Breast epithelium (tissue), 4 donors: ENCODE measurements around the gene RAB7B. TPM values are rescaled to one million over a fixed set of nuclear protein-coding genes. Genes with fewer than 3 reads are reported as not detected.

Source experiments
- DNase-seq, 2 donors: peaks; one replicate each; pipeline ENCODE4 v3.0.0-alpha.2; 2019; ENCODE audit warnings: low spot score in 2 of 2
- H3K27ac ChIP-seq, 2 donors: fragments of 200-600 bp; sonication (generic) in 1 of 2; one replicate each; pipeline ENCODE4 v1.5.1; 2016 to 2019; ENCODE audit warnings: mild to moderate bottlenecking in 1 of 2
- H3K27me3 ChIP-seq, 2 donors: fragments of 200-600 bp; sonication (generic) in 1 of 2; one replicate each; pipeline versions ENCODE4 v1.5.1 to v1.6.0; 2017 to 2019; ENCODE audit warnings: control low read depth in 1 of 2, mild to moderate bottlenecking in 1 of 2
- H3K36me3 ChIP-seq: fragments of 200-600 bp; one replicate; pipeline ENCODE4 v1.5.1; 2019
- H3K4me1 ChIP-seq, 2 donors: fragments of 200-600 bp; sonication (generic); one replicate each; pipeline ENCODE4 v1.5.1; 2016 to 2019; ENCODE audit warnings: control low read depth in 1 of 2
- H3K4me3 ChIP-seq, 3 donors: fragments of 200-600 bp; sonication (generic); 1 replicate in 2 of 3; 2 replicates in 1 of 3; pipeline ENCODE4 v1.5.1; 2016 to 2019; ENCODE audit warnings: mild to moderate bottlenecking in 3 of 3, moderate library complexity in 2 of 3
- H3K9me3 ChIP-seq, 2 donors: fragments of 200-600 bp; sonication (generic) in 1 of 2; one replicate each; pipeline ENCODE4 v1.5.1; 2016 to 2019; ENCODE audit warnings: control low read depth in 1 of 2
- CTCF ChIP-seq, 3 donors: fragments of 450-650 bp; IDR thresholded peaks; one replicate each; pipeline ENCODE4 v1.5.1; 2016 to 2017; ENCODE audit warnings: antibody characterized with exemption in 3 of 3, mild to moderate bottlenecking in 3 of 3, moderate library complexity in 3 of 3
- POLR2A ChIP-seq: fragments of 450-650 bp; IDR thresholded peaks from one replicate; pipeline ENCODE4 v1.6.1; 2016; ENCODE audit warnings: antibody characterized with exemption, mild to moderate bottlenecking, moderate library complexity
- POLR2AphosphoS5 ChIP-seq, 3 donors: sonication (generic); formaldehyde crosslinking; IDR thresholded peaks; one replicate each; pipeline ENCODE4 v1.6.1; 2017; ENCODE audit warnings: antibody characterized with exemption in 3 of 3
- intact Hi-C: fragments of 100-400 bp; cut with DNase I; formaldehyde crosslinking; loops from one replicate; pipeline ENCODE4 v1.15.1; 2023; ENCODE audit warnings: low total_unique reads
- total RNA-seq, 3 donors: library from RNA; depleted of rRNA; stranded (reverse); fragments of >200 nt; gene quantifications; one replicate each; pipeline ENCODE4 v1.1.0, GENCODE V29; 2016

RAB7B gene
- total RNA-seq, 3 donors from 2014 or later = 1.3 to 6.6 (median 2.9) TPM

- peaks cover 0 to 23% of the 10 kb centered on the region in 2 donors for H3K27me3 ChIP-seq
- H3K4me1 ChIP-seq = peaks cover 4 to 6% of the 10 kb centered on the region in 2 donors
- TF ChIP-seq POLR2AphosphoS5 (IDR thresholded peaks at IDR 0.05) = no peak
- TF ChIP-seq POLR2A = no peak
- TF ChIP-seq CTCF (IDR thresholded peaks at IDR 0.05) = no peak
- no peak for DNase-seq
- H3K36me3 ChIP-seq = no peaks in the 10 kb centered on the region
- H3K4me3 ChIP-seq = no peak overlapping the region
- intact Hi-C loops = no loop called here
- no peaks in the 10 kb centered on the region for H3K9me3 ChIP-seq
- H3K27ac ChIP-seq = no peak overlapping the region
Measured at GRCh38 chr1:205936846-205937586, 66.2 kb downstream of the RAB7B start.

GRCh38 chr1:205936311-205936710 is 66.9 kb downstream of the RAB7B start:
- H3K4me3 ChIP-seq = no peak overlapping the region
- H3K9me3 ChIP-seq = no peaks in the 10 kb centered on the region
- no peaks in the 10 kb centered on the region for H3K36me3 ChIP-seq
- peaks cover 4 to 6% of the 10 kb centered on the region in 2 donors for H3K4me1 ChIP-seq
- TF ChIP-seq POLR2A = no peak
- no peak for TF ChIP-seq POLR2AphosphoS5 (IDR thresholded peaks at IDR 0.05)
- TF ChIP-seq CTCF (IDR thresholded peaks at IDR 0.05) = no peak
- intact Hi-C loops = no loop called here
- H3K27ac ChIP-seq = no peak overlapping the region
- peaks cover 0 to 16% of the 10 kb centered on the region in 2 donors for H3K27me3 ChIP-seq
- DNase-seq = no peak

GRCh38 chr1:205935869-205936268 is 67.3 kb downstream of the RAB7B start:
- TF ChIP-seq POLR2A = no peak
- TF ChIP-seq CTCF (IDR thresholded peaks at IDR 0.05) = no peak
- no peak for TF ChIP-seq POLR2AphosphoS5 (IDR thresholded peaks at IDR 0.05)
- DNase-seq = no peak
- intact Hi-C loops = no loop called here
- H3K4me1 ChIP-seq = peaks cover 4 to 6% of the 10 kb centered on the region in 2 donors
- no peak overlapping the region for H3K4me3 ChIP-seq
- H3K9me3 ChIP-seq = no peaks in the 10 kb centered on the region
- no peaks in the 10 kb centered on the region for H3K36me3 ChIP-seq
- no peak overlapping the region for H3K27ac ChIP-seq
- peaks cover 0 to 16% of the 10 kb centered on the region in 2 donors for H3K27me3 ChIP-seq

GRCh38 chr1:205934788-205935187 is 68.4 kb downstream of the RAB7B start:
- peak in 1 of 2 donors; percentile 53 for DNase-seq
- H3K4me3 ChIP-seq = no peak overlapping the region
- peak overlapping the region; percentile 68 to 77 for H3K27ac ChIP-seq
- TF ChIP-seq POLR2AphosphoS5 (IDR thresholded peaks at IDR 0.05) = no peak
- TF ChIP-seq POLR2A = no peak
- no peak for TF ChIP-seq CTCF (IDR thresholded peaks at IDR 0.05)
- H3K4me1 ChIP-seq = peaks cover 4 to 6% of the 10 kb centered on the region in 2 donors
- peaks cover 0 to 6% of the 10 kb centered on the region in 2 donors for H3K27me3 ChIP-seq
- intact Hi-C loops = no loop called here
- H3K36me3 ChIP-seq = no peaks in the 10 kb centered on the region
- no peaks in the 10 kb centered on the region for H3K9me3 ChIP-seq
